Transverse colon (tissue), 3 donors: ENCODE results near the gene SUN2.

ENCODE experiments used
- CTCF ChIP-seq, 5 experiments: fragments of 200-600 bp in 3 of 5; fragments of 450-650 bp in 2 of 5; sonication (generic) in 3 of 5; IDR thresholded peaks; 1 replicate in 2 of 5; 2 replicates in 3 of 5; pipeline ENCODE4 v1.5.1; 2016 to 2017; ENCODE audit warnings: antibody characterized with exemption in 5 of 5, inconsistent platforms in 3 of 5, mild to moderate bottlenecking in 2 of 5, moderate library complexity in 1 of 5
- EP300 ChIP-seq: sonication (generic); formaldehyde crosslinking; IDR thresholded peaks from one replicate; pipeline ENCODE4 v1.6.1; 2017; ENCODE audit warnings: antibody characterized with exemption, low read depth
- POLR2A ChIP-seq: fragments of 450-650 bp; IDR thresholded peaks from one replicate; pipeline ENCODE4 v1.6.1; 2016; ENCODE audit warnings: antibody characterized with exemption, mild to moderate bottlenecking, moderate library complexity

- TF ChIP-seq POLR2A (no peak), CTCF (IDR thresholded peaks at IDR 0.05) (no peak), EP300 (no peak)
These were observed 57.2 kb downstream of the SUN2 start for GRCh38 chr22:38698407-38699094.
